Lung (tissue), 12 donors: ENCODE data around the gene RFX4. TPM values are rescaled to one million over a fixed set of nuclear protein-coding genes. Genes with fewer than 3 reads are reported as not detected.

Experiments
- ATAC-seq: fragments of 200-7000 bp; cut with Tn5 transposase; one replicate; pipeline ENCODE4 v1.9.1; 2020; ENCODE audit warnings: moderate number of reproducible peaks; ENCODE audit not compliant: insufficient read depth, low FRiP score
- DNase-seq, 3 donors: peaks; one replicate each; pipeline ENCODE4 v3.0.0-alpha.2; 2013 to 2017
- H3K27ac ChIP-seq, 2 donors: one replicate each; pipeline ENCODE4 v1.5.1; 2013; ENCODE audit warnings: mild to moderate bottlenecking in 2 of 2, moderate library complexity in 2 of 2, control low read depth in 1 of 2, inconsistent platforms in 1 of 2, low read depth in 1 of 2, low read length in 1 of 2
- H3K27me3 ChIP-seq, 3 donors: one replicate each; pipeline ENCODE4 v1.5.1; 2013; ENCODE audit warnings: low read length in 2 of 3; ENCODE audit not compliant: control insufficient read depth in 3 of 3, insufficient read depth in 3 of 3
- H3K36me3 ChIP-seq, 4 donors: one replicate each; pipeline ENCODE4 v1.5.1; 2013; ENCODE audit warnings: low read length in 4 of 4, mild to moderate bottlenecking in 1 of 4, moderate library complexity in 1 of 4; ENCODE audit not compliant: control insufficient read depth in 4 of 4, insufficient read depth in 4 of 4
- H3K4me1 ChIP-seq, 5 donors: one replicate each; pipeline ENCODE4 v1.5.1; 2013; ENCODE audit warnings: low read length in 5 of 5, mild to moderate bottlenecking in 2 of 5, moderate library complexity in 1 of 5; ENCODE audit not compliant: control insufficient read depth in 5 of 5, insufficient read depth in 5 of 5
- H3K4me3 ChIP-seq: one replicate; pipeline ENCODE4 v1.5.1; 2013; ENCODE audit warnings: mild to moderate bottlenecking, control low read depth, moderate library complexity
- H3K9ac ChIP-seq, 2 donors: one replicate each; pipeline ENCODE4 v1.5.1; 2013; ENCODE audit warnings: low read length in 2 of 2, control low read depth in 1 of 2; ENCODE audit not compliant: insufficient read depth in 1 of 2
- H3K9me3 ChIP-seq, 4 donors: one replicate each; pipeline ENCODE4 v1.5.1; 2013; ENCODE audit warnings: low read length in 3 of 4, mild to moderate bottlenecking in 1 of 4, moderate library complexity in 1 of 4; ENCODE audit not compliant: control insufficient read depth in 4 of 4, insufficient read depth in 3 of 4
- CTCF ChIP-seq: IDR thresholded peaks from 2 replicates; pipeline ENCODE4 v1.5.1; 2012; ENCODE audit warnings: mild to moderate bottlenecking; ENCODE audit errors: control extremely low read depth, extremely low read depth
- WGBS, 2 donors: extraction: QIAGEN DNeasy Blood & Tissue Kit; methylation state at CpG; one replicate each; pipeline ENCODE4 v1.1.7; 2013; 5-methylcytosine and 5-hydroxymethylcytosine counted together
- polyA plus RNA-seq, 2 donors: library from polyadenylated mRNA; stranded (reverse); fragments of 200-250 nt; gene quantifications; one replicate each; pipeline ENCODE4 v1.2.1, GENCODE V29; 2013
- total RNA-seq, 2 donors: library from RNA; depleted of rRNA in 1 of 2; stranded (reverse); fragments of >200 nt in 1 of 2; gene quantifications; one replicate each; pipeline ENCODE4 v1.2.1, GENCODE V29; 2014 to 2021
- donor health status: control.
- donor health status: control.
- donor health status: Bipolar disorder and iron deficiency.
- donor health status: healthy.
- donor health status: DM: yes; HTN: yes; CAD: no.

The RFX4 gene
- total and polyA plus RNA-seq, 4 donors: not detected

GRCh38 chr12:106582249-106582591 is 584 bp upstream of the RFX4 start:
- 3 to 6% methylated on average over 15 to 16 of the region's 16 CpGs for WGBS, 2 donors
- peaks cover 30 to 94% (median 81%) of the 10 kb centered on the region in 3 donors for H3K27me3 ChIP-seq
- H3K4me1 ChIP-seq: peaks cover 0 to 26% (median 10%) of the 10 kb centered on the region in 5 donors
- H3K9me3 ChIP-seq: peaks cover 0 to 6% (median 0%) of the 10 kb centered on the region in 4 donors
- no peak overlapping the region for H3K4me3 ChIP-seq
- H3K9ac ChIP-seq: no peak overlapping the region
- DNase-seq (no peak), ATAC-seq (no peak)
- TF ChIP-seq CTCF: no peak
- H3K27ac ChIP-seq: no peak overlapping the region
- no peaks in the 10 kb centered on the region for H3K36me3 ChIP-seq

GRCh38 chr12:106583242-106584103 is 669 bp downstream of the RFX4 start:
- DNase-seq (peak; percentile 32 to 36 (median 35)), ATAC-seq (no peak)
- Histone ChIP-seq H3K27me3 (peaks cover 24 to 94% (median 82%) of the 10 kb centered on the region in 3 donors), H3K9me3 (peaks cover 0 to 2% (median 0%) of the 10 kb centered on the region in 4 donors), H3K4me1 (peaks cover 0 to 28% (median 10%) of the 10 kb centered on the region in 5 donors), H3K27ac (no peak overlapping the region), H3K4me3 (peak overlapping the region; percentile 5), H3K9ac (no peak overlapping the region), H3K36me3 (no peaks in the 10 kb centered on the region)
- WGBS, 2 donors: 1 to 2% methylated on average over 59 to 60 of the region's 60 CpGs
- TF ChIP-seq CTCF: no peak

- Histone ChIP-seq H3K4me3 (no peak overlapping the region), H3K36me3 (no peaks in the 10 kb centered on the region), H3K9ac (no peak overlapping the region), H3K27ac (no peak overlapping the region), H3K9me3 (peaks cover 0 to 2% (median 0%) of the 10 kb centered on the region in 4 donors), H3K4me1 (peaks cover 0 to 28% (median 10%) of the 10 kb centered on the region in 5 donors), H3K27me3 (peaks cover 22 to 94% (median 83%) of the 10 kb centered on the region in 3 donors)
- TF ChIP-seq CTCF: no peak
- DNase-seq: peak in 1 of 3 donors; percentile 13
- no peak for ATAC-seq
- 4% methylated on average over 41 of the region's 41 CpGs for WGBS, 2 donors
Measured at GRCh38 chr12:106584104-106585064, 1.6 kb downstream of the RFX4 start.
